Measurements from ENCODE around the gene SDHD.
"Not testable (repeated sequence)": the region's sequence is repeated elsewhere in the genome, so short reads cannot be mapped to it uniquely, and the experiment has no call there.

SDHD gene

DNA sequence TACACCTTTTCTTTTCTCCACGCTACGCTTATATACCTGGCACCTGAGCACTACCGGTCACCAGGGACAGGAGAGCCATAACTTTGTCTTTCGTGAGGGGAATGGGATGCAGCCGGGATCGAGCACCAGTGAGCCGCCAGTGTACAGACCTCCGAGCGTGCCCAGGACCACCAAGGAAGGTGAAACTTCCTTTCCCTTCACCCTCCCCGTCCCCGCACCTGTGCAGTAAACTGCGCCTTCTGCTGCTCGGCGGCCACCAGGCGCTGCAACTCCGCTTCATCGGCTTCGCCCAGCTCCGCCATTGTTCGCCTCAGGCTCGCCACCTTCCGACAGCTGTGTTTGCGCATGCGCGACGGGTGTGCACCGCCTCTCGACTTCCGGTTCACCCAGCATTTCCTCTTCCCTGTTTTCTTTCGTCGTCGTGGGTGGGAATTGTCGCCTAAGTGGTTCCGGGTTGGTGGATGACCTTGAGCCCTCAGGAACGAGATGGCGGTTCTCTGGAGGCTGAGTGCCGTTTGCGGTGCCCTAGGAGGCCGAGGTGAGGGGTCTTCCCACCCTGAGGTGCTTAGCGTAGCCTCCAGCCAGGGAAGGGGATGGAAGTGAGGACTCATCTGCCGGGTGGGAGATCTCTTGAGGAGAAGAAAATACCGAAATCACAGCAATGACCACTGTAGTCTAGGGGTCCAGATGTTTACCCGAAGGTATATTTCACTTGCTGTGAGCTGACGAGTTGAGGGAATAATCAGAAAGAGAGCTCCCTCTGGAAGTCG lies at the start of gene SDHD, which contains the start of gene TIMM8B:
SDHD (plus strand) TSS at position 452 of the 770 bp plus-strand sequence; CDS start at position 487, 35 bp downstream.
TIMM8B (minus strand) TSS at position 335 of the 770 bp plus-strand sequence; CDS start at position 302, 33 bp downstream.
- peak; percentile 82 for DNase-seq

DNA sequence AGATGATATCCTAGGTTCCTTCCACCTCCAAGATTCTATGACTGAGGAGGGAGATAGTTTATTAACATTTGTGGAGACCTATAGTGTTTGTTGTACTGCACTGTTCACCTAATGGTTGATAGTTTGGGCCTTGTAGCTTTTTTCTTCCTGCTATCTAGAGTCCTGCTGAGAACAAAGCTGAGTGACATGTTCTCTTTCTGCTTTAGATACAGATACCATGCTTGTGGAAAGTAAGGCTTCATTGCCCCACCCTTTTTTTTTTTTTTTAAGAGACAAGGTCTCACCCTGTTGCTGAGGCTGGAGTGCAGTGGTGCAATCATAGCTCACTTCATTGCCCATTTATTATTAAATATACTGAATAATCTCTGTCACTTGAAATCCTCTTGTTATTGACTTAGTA lies 49.1 kb upstream of the SDHD start:
- no peak for DNase-seq

DNA sequence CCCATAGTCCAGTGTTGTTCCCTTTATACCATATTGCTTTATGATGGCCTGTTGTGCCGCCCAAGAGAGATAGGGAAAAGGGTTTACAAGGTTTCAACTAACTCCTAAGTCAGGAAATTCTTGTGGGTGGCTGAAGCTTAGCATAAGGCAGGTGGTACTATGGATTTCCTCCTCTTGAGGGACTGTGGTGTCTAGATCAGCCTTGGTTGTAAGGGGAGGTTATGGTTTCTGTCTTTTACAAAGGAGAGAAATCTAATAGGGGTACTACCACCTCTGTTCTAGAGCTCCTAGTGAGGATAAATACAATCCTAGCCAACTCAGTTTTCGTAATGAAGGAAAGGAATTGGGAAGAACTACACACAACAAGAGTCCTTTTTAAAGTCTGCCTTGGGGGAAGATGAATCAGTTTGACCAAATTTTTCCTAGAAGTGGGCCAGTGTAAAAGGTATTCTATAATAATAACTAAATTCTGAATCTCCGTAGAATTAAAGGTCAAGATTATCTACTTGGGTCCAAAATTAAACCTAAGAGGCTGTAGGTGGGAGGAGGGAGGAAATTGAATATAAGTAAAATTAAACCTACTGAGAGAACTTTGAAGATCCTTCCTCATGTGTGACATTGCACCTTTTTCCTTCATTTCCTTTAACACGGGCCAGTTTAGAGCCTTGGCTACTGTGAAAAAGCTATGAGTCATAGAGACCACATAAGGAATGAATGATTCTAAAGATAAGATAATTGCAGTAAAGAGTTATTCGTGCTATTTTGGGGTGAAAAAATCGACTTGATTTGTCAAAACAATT lies 44.3 kb upstream of the SDHD start:
- no peak for DNase-seq

DNA sequence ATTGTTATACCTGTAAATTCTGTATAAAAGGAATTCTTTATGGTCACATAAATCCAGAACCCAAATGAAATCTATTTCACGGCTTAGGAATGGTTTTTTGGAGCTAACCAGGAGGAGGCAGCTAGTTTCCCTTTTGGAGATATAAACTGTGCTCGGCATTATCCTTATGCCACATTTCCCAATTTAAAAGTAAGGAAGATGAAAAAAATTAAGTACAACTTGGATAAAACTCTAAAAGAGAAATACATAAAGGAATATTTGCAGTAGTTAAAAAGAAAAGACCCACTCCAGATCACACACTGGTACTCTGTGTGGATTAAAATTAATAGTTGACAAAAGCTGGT lies 43.7 kb upstream of the SDHD start:
- DNase-seq = no peak

DNA sequence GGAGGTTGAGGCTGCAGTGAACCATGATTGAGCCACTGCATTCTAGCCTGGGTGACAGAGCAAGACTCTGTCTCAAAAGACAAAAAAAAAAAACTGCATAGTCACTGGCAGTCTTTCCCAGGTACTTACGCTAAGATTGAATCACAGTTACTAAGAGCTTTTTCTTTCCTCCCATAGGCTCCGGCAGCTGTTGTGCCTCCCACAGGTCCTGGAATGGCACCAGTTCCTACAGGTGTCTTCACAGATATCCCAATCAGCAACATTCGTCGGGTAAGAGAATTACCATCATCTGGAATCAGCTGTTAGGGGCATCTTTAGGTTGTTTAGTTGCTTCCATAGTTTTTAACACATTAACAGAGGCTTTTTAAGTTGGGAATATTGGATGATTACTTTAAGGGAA lies 41.7 kb upstream of the SDHD start:
- no peak for DNase-seq

DNA sequence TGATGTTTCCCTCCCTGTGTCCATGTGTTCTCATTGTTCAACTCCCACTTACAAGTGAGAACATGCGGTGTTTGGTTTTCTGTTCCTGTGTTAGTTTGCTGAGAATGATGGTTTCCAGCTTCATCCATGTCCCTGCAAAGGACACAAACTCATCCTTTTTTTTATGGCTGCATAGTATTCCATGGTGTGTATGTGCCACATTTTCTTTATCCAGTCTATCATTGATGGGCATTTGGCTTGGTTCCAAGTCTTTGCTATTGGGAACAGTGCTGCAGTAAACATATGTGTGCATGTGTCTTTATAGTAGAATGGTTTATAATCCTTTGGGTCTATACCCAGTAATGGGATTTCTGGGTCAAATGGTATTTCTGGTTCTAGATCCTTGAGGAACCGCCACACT lies 40.0 kb upstream of the SDHD start:
- not testable (repeated sequence) for DNase-seq

DNA sequence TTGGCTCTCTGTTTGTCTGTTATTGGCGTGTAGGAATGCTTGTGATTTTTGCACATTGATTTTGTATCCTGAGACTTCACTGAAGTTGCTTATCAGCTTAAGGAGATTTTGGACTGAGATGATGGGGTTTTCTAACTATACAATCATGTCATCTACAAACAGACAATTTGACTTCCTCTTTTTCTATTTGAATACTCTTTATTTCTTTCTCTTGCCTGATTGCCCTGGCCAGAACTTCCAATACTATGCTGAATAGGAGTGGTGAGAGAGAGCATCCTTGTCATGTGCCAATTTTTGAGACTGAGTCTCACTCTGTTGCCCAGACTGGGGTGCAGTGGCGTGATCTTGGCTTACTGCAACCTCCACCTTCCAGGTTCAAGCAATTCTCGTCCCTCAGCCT lies 38.4 kb upstream of the SDHD start:
- not testable (repeated sequence) for DNase-seq

DNA sequence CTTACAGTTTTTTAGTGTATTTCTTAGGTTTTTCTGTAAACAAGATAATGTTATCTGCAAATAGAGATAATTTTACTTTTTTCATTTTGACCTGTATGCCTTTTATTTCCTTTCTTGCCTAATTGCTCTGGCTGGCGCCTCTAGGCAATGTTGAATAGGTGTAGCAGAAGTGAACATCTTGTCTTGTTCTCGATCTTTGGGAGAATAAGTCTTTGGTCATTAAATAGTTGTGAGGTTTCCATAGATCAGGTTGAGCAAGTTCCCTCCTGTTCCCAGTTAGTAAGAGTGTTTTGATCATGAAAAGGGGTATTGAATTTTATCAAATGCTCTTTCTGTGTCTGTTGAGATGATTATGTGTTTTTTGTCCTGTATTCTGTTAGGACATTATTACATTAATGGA lies 36.9 kb upstream of the SDHD start:
- DNase-seq = no peak

DNA sequence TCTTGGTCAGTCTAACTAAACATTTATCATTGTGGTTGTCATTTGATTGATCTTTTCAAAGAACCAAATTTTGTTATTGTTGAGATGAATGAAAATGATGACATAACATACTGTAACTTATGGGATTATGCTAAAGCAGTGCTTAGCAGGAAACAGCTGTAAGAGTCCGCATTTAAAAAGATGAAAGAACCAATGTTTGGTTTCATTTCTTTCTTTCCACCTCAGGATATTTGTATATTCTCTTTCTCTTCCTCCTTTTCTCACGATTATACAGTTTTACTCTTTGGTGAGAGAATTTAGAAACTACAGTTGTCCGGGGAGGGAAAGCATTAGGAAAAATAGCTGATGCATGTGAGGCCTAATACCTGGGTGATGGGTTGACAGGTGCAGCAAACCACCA lies 36.0 kb upstream of the SDHD start:
- no peak for DNase-seq

DNA sequence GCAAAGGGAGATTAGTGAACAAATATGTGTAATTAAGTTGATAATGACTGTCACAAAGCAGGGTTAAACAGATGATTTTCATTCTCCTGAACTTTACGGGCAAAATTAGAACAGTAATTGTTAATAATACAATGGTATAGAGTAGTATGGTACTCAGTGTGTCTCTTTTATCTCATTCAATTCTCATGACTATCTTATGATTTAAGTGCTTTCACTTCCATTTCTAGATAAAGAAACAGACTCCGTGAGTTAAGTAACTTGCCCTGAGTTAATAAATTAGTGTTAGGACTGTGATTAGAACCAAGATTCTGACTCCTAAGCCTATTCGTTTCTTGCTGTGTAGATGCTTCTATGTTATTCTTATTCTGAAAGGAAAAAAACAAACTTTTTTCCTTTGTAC lies 34.9 kb upstream of the SDHD start:
- no peak for DNase-seq

DNA sequence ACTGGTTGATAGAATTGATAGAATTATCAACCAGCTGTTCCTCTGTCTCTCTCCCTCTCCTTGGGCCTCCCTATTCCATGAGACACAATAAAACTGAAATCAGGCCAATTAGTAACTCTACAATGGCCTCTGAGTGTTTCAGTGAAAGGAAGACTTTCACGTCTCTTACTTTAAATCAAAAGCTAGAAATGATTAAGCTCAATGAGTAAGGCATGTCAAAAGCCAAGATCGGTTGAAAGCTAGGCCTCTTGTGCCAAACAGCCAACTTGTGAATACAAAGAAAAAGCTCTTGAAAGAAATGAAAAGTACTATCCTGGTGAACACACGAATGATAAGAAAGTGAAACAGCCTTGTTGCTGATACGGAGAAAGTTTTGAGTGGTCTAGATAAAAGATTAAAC lies 29.5 kb upstream of the SDHD start:
- no peak for DNase-seq

DNA sequence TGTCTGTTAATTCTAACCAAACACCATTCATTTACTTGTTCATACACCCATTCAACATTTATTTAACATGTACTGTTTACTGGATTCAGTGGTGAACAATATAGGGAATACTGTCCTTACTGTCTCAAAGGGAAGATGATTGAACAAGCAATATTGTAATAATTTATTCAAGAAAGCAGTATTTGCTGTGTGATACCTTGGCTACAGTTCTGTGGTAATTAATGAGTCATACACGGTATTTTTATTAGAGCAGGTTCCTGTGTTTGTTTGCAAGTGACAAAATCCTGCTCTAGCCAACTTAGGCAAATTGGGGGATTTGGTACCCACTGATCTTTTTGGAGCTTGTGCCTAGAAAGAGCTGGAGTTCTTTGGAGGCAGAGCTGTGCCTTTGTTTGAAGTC lies 28.6 kb upstream of the SDHD start:
- DNase-seq = no peak

DNA sequence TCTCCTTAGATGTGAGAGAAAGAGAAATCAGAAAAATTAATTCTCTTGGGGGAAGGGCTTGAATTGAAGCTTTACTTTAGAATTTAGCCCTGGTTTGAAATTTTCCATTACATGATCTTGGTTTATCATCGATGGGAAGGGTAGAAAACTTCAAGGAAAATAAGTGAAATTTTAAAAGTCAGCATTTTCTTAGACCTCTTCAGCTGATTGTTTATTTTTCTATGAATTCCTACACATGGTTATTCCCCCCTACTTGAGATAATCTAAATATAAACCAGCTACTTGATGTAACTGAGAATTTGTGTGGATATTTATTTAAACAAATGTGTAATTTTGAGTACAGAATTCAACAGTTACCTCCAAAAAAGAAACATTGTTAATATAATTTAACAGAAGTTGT lies 23.8 kb upstream of the SDHD start:
- no peak for DNase-seq

DNA sequence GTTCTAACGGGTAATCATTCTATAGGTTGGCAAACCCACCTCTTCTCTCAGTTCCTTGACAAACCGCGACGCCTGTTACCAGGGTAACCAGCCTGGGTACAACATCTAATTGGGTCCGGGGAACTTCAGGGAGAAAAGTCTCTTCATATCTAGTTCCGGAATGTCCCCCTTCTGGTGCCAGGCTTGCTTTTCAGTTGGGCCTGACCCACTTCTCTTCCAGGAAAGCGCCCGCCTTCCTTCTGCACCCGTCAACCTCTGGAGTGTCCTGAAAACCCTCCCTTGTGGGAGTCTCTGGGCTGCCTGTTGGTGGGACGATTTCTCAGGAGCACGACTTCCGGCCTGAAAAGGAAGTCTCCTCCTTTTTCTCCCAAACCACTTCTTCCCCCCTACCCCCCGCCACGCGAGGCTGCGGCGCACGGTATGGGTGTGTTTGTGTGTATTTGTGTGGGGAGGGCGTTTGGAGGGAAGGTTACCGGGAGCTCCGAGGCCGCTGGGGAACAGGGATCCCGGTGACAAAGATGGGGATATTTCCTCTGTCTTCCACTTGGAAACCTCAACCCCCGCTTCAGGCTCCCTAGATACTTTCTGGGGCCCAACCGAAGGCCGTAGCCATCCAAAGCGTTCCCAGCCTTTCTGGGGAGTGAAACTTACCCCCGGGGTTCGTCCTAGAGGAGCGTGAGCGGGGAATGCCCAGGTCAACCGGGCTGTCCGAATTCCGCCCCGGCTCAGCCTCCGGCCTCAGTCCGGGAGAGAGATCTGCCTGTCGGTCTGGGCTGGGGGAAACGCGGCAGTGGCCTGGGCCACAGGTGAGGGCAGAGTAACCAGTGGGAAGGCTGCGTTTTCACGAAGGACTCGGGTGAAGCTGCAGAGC lies 12.5 kb upstream of the SDHD start, which contains the start of the genes NKAPD1 and PIH1D2:
NKAPD1 (plus strand) TSS at position 359 of the 871 bp plus-strand sequence. CDS start 1,276 bp downstream, outside the sequence.
PIH1D2 (minus strand) TSS at position 77 of the 871 bp plus-strand sequence. CDS start 843 bp downstream, outside the sequence.
- DNase-seq = peak; percentile 58

DNA sequence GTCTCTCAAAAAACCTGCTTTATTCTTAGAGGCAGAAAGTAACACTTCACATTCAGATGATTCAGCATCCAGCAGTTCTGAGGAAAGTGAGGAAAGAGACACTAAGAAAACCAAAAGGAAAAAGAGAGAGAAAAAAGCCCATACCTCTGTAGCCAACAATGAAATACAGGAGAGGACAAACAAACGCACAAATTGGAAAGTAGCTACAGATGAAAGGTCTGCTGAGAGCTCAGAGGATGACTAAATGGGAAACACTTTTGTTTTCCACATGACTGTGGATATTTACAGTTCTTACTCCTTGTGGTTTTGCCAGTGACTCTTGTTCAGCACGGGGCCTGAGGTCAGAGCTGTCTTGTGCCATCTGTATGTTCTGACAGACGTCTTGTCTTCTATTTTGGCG lies 3.9 kb upstream of the SDHD start:
- no peak for DNase-seq

DNA sequence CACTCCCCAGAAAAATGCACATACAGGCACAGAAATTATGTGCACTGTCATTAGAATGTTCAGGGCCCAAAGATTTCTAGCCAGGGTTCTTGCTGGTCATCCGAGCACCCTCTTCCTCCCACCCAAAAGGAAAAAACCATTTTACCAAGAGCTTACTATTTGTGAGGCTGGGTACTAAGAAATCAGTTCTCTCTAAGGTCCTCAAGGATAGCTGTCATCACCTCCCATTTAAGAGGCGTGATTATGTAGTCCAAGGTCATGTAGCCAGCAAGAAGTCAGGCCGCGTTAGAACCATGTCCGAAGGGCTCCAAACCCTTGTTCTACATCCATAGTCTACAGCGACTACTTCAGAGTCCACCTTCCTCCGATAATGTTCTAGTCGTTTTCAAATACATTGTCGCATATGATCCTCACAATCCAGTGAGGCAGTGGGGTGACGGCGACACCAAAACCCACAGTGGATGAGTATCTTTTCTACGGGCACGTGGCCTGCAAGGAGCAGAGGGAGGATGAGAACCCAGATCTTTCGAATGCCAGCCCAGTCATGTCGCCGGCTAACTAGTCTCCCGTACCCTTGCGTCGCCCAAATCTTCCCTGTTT lies 751 bp upstream of the SDHD start:
- no peak for DNase-seq

DNA sequence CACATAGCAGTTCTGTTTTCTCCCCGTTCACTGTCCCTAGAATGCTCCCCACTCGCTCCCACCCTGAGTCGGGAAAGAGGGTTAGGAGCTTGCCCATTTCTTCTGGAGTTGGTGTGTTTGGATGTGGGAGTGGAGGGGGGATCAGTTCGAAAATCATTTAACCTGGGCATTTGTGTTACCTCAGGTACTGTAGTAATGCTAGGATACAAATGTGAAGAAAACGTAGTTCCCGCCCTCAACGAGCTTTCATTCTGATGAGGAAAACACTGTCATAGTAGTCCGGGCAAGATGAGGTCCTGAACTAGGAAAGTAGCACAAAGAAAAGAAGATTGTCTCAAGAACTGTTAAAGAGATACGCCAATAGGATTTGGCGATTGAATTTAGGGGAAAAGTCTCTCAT lies 539 bp downstream of the SDHD start:
- no peak for DNase-seq

DNA sequence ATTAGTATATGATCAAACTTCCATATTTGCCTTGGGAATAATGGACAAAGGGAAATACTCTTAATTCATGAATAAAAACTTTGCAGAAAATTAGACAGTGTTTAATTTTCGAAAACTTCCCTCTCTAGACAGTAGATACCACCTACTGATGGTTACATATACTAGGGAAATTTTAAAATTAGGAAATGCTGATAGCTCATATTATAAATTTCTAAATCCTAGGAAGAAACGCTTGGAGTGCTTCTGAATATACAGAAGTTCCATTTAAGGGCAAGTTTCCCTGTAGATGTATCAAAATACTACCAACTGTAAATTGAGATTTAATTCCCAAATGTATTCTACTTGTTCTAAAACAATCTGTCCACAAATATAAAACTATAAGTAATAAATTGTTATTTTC lies 8.6 kb downstream of the SDHD start:
- DNase-seq = not testable (repeated sequence)

DNA sequence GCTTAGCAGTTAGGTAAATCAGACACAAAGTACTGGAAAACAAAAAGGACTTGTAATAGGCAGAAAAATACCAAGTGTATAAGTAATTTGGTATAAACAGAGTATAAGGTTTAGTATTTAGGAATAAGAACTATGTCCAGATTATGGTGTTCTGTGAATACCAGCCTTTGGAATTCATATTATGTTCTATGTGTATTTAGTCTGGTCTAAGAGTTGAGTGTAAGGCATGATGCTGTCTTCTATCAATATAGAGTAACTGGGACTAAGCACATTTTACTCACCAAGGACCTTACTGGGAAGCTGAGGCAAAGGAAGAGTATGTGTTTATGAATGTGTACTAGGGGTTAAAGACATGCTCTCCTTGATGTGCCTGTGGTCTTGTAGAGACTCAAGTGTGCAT lies 9.5 kb downstream of the SDHD start:
- no peak for DNase-seq

DNA sequence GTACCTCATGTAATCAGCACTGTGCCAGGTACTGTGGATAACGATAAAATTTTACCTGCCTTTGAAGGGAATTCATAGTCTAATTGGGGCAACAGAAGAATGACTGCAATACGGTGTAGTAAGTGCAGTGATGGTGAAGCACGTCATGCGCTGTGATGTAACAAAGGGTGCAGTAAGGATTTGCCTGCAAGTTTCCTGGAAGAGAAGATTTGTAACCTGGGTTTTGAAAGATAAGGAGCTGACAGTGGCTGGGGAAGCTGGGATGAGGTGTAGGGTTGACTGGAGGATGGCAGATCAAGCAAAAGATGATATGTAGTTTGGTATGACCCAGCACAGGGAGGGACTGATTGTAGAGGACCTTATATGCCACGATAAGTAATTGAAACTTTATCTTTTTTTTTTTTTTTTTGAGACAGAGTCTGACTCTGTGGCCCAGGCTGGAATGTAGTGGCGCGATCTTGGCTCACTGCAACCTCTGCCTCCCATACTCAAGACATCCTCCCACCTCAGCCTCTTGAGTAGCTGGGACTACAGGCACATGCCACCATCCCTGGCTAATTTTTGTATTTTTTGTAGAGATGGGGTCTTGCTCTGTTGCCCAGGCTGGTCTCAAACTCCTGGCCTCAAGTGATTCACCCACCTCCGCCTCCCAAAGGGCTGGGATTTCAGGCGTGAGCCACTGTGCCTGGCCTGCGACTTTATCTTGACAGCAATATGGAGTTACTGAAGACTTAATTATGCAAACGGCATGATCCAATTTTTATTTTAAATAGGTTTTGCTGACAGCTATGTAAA lies 11.3 kb downstream of the SDHD start:
- DNase-seq = no peak

DNA sequence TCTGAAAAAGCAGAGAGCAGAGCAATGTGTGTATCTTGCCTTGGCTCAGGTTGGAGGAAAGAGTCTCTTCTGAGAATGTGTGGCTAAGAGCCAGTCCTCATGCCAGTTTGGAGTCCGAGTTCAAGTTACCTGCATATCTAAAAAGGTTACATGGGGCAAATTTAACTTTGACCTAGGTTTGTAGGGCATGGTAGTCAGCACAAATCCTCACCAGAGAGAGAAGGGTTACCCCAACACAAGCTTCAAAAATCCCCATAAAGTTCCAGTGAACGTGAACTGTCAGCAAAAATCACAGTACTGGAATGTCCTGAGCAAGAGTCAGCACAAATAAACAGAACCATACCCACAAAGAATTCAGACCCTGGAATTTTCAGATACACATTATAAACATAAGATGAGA lies 13.8 kb downstream of the SDHD start:
- no peak for DNase-seq

DNA sequence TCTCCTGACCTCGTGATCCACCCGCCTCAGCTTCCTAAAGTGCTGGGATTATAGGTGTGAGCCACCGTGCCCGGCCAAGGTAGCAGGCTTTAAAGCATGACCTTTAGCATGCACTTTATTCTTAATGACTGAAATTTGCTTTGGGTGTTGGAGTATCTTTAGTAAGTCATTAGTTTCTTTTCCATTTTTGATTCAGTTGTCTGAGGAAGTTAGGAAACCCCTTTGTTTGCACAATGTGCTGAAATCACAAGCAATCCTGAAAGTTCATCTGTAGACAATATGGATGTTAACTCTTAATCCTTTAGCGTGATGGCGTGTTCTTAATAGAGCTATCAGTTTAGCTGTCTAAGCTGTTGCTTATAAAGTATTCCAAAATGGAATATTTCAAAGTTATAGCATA lies 16.8 kb downstream of the SDHD start:
- DNase-seq = no peak

Measured in SHP77 treated with DMSO at 0.1 percent for 48 hours (cell line).